ENCODE data around the gene LAMA2.

Gene LAMA2

GRCh38 chr6:129276986-129277385 is 394.0 kb downstream of the LAMA2 start:
- H3K4me1 ChIP-seq (ENCODE audit: control insufficient read depth in 1 of 2, insufficient read depth in 1 of 2, low read depth in 1 of 2, low read length in 1 of 2) = no peaks in the 10 kb centered on the region
- no peak overlapping the region for H3K4me3 ChIP-seq (ENCODE audit: low read depth in 1 of 2, low read length in 1 of 2)
- TF ChIP-seq CTCF (IDR thresholded peaks at IDR 0.05) = no peak
- H3K36me3 ChIP-seq = no peaks in the 10 kb centered on the region
- H3K9me3 ChIP-seq = no peaks in the 10 kb centered on the region
- no peak overlapping the region for H3K27ac ChIP-seq
- no peaks in the 10 kb centered on the region for H3K27me3 ChIP-seq

- Histone ChIP-seq H3K4me3 (ENCODE audit: low read depth in 1 of 2, low read length in 1 of 2) (no peak overlapping the region), H3K4me1 (ENCODE audit: control insufficient read depth in 1 of 2, insufficient read depth in 1 of 2, low read depth in 1 of 2, low read length in 1 of 2) (no peaks in the 10 kb centered on the region), H3K9me3 (no peaks in the 10 kb centered on the region), H3K27ac (no peak overlapping the region), H3K36me3 (no peaks in the 10 kb centered on the region), H3K27me3 (no peaks in the 10 kb centered on the region)
- no peak for TF ChIP-seq CTCF (IDR thresholded peaks at IDR 0.05)
Observed at GRCh38 chr6:129279343-129280292, 396.7 kb downstream of the LAMA2 start.

- H3K27me3 ChIP-seq = no peaks in the 10 kb centered on the region
- no peaks in the 10 kb centered on the region for H3K4me1 ChIP-seq (ENCODE audit: control insufficient read depth in 1 of 2, insufficient read depth in 1 of 2, low read depth in 1 of 2, low read length in 1 of 2)
- no peak overlapping the region for H3K27ac ChIP-seq
- no peak overlapping the region for H3K4me3 ChIP-seq (ENCODE audit: low read depth in 1 of 2, low read length in 1 of 2)
- TF ChIP-seq CTCF (IDR thresholded peaks at IDR 0.05) = no peak
- no peaks in the 10 kb centered on the region for H3K36me3 ChIP-seq
- H3K9me3 ChIP-seq = no peaks in the 10 kb centered on the region
Observed at GRCh38 chr6:129280293-129280644, 397.3 kb downstream of the LAMA2 start.

- Histone ChIP-seq H3K27me3 (no peaks in the 10 kb centered on the region), H3K4me1 (ENCODE audit: control insufficient read depth in 1 of 2, insufficient read depth in 1 of 2, low read depth in 1 of 2, low read length in 1 of 2) (no peaks in the 10 kb centered on the region), H3K9me3 (no peaks in the 10 kb centered on the region), H3K4me3 (ENCODE audit: low read depth in 1 of 2, low read length in 1 of 2) (no peak overlapping the region), H3K36me3 (no peaks in the 10 kb centered on the region), H3K27ac (no peak overlapping the region)
- TF ChIP-seq CTCF (IDR thresholded peaks at IDR 0.05) = no peak
Observed at GRCh38 chr6:129280749-129281148, 397.8 kb downstream of the LAMA2 start.

- TF ChIP-seq CTCF (IDR thresholded peaks at IDR 0.05) = no peak
- no peaks in the 10 kb centered on the region for H3K36me3 ChIP-seq
- H3K4me1 ChIP-seq (ENCODE audit: control insufficient read depth in 1 of 2, insufficient read depth in 1 of 2, low read depth in 1 of 2, low read length in 1 of 2) = no peaks in the 10 kb centered on the region
- no peak overlapping the region for H3K27ac ChIP-seq
- no peak overlapping the region for H3K4me3 ChIP-seq (ENCODE audit: low read depth in 1 of 2, low read length in 1 of 2)
- H3K27me3 ChIP-seq = no peaks in the 10 kb centered on the region
- H3K9me3 ChIP-seq = no peaks in the 10 kb centered on the region
Observed at GRCh38 chr6:129281168-129281796, 398.3 kb downstream of the LAMA2 start.

Data from neutrophil (primary cell).